ENCODE measurements around the gene TPPP.
"Not testable (repeated sequence)": the region's sequence is repeated elsewhere in the genome, so short reads cannot be mapped to it uniquely, and the experiment has no call there.

Gene TPPP

GRCh38 chr5:685262-686171, 7.6 kb downstream of the TPPP start:
- TF ChIP-seq EZH2phosphoT487 (IDR thresholded peaks at IDR 0.05; ENCODE audit: low read length) (no peak), EZH2 (optimal IDR thresholded peaks at IDR 0.05; ENCODE audit: low read depth, low read length) (no peak), CTCF (IDR thresholded peaks at IDR 0.05; ENCODE audit: low read length) (no peak)
- H3K9me3 ChIP-seq (replicated peaks; ENCODE audit: insufficient read depth, low read length) = no peaks in the 10 kb centered on the region

GRCh38 chr5:684751-685216, 8.4 kb downstream of the TPPP start:
- Histone ChIP-seq H3K36me3 (replicated peaks; ENCODE audit: insufficient read depth, low read length) (no peaks in the 10 kb centered on the region), H3K27ac (ENCODE audit: low read length) (no peak overlapping the region), H3K4me1 (ENCODE audit: low read length) (no peaks in the 10 kb centered on the region), H3K9ac (ENCODE audit: low read length) (no peak overlapping the region), H3K79me2 (ENCODE audit: low read length) (no peaks in the 10 kb centered on the region), H3K4me2 (ENCODE audit: low read depth, low read length) (no peak overlapping the region), H3K27me3 (replicated peaks; ENCODE audit: insufficient read depth, low read length) (no peaks in the 10 kb centered on the region), H3K9me3 (replicated peaks; ENCODE audit: insufficient read depth, low read length) (no peaks in the 10 kb centered on the region), H3K4me3 (ENCODE audit: low read length) (no peak overlapping the region), H2AFZ (ENCODE audit: low read length) (no peak overlapping the region), H4K20me1 (ENCODE audit: insufficient read depth, low read length) (no peaks in the 10 kb centered on the region), H3K9me2 (replicated peaks; ENCODE audit: insufficient read depth, low read length) (no peaks in the 10 kb centered on the region), H3F3A (ENCODE audit: insufficient read depth, low read length) (no peaks in the 10 kb centered on the region)
- no peak for DNase-seq
- TF ChIP-seq EZH2phosphoT487 (IDR thresholded peaks at IDR 0.05; ENCODE audit: low read length) (no peak), CTCF (IDR thresholded peaks at IDR 0.05; ENCODE audit: low read length) (no peak), EZH2 (optimal IDR thresholded peaks at IDR 0.05; ENCODE audit: low read depth, low read length) (no peak)

More at GRCh38 chr5:685262-686171, 7.6 kb downstream of the TPPP start:
- Histone ChIP-seq H3K27ac (ENCODE audit: low read length) (no peak overlapping the region), H3K36me3 (replicated peaks; ENCODE audit: insufficient read depth, low read length) (no peaks in the 10 kb centered on the region), H3K9ac (ENCODE audit: low read length) (no peak overlapping the region), H3F3A (ENCODE audit: insufficient read depth, low read length) (no peaks in the 10 kb centered on the region), H2AFZ (ENCODE audit: low read length) (no peak overlapping the region), H3K4me3 (ENCODE audit: low read length) (no peak overlapping the region), H4K20me1 (ENCODE audit: insufficient read depth, low read length) (no peaks in the 10 kb centered on the region), H3K79me2 (ENCODE audit: low read length) (no peaks in the 10 kb centered on the region), H3K27me3 (replicated peaks; ENCODE audit: insufficient read depth, low read length) (no peaks in the 10 kb centered on the region), H3K4me2 (ENCODE audit: low read depth, low read length) (no peak overlapping the region), H3K4me1 (ENCODE audit: low read length) (no peaks in the 10 kb centered on the region), H3K9me2 (replicated peaks; ENCODE audit: insufficient read depth, low read length) (no peaks in the 10 kb centered on the region)
- DNase-seq = no peak

- no peak overlapping the region for H3K4me2 ChIP-seq (ENCODE audit: low read depth, low read length)
- H3K36me3 ChIP-seq (replicated peaks; ENCODE audit: insufficient read depth, low read length) = no peaks in the 10 kb centered on the region
- no peak for DNase-seq
- no peak overlapping the region for H3K9ac ChIP-seq (ENCODE audit: low read length)
- H3F3A ChIP-seq (ENCODE audit: insufficient read depth, low read length) = no peaks in the 10 kb centered on the region
- no peak overlapping the region for H3K27ac ChIP-seq (ENCODE audit: low read length)
- H3K27me3 ChIP-seq (replicated peaks; ENCODE audit: insufficient read depth, low read length) = no peaks in the 10 kb centered on the region
- H3K79me2 ChIP-seq (ENCODE audit: low read length) = no peaks in the 10 kb centered on the region
- H3K4me1 ChIP-seq (ENCODE audit: low read length) = no peaks in the 10 kb centered on the region
- no peaks in the 10 kb centered on the region for H4K20me1 ChIP-seq (ENCODE audit: insufficient read depth, low read length)
- no peaks in the 10 kb centered on the region for H3K9me3 ChIP-seq (replicated peaks; ENCODE audit: insufficient read depth, low read length)
- no peak overlapping the region for H3K4me3 ChIP-seq (ENCODE audit: low read length)
- H3K9me2 ChIP-seq (replicated peaks; ENCODE audit: insufficient read depth, low read length) = no peaks in the 10 kb centered on the region
- no peak overlapping the region for H2AFZ ChIP-seq (ENCODE audit: low read length)
- TF ChIP-seq EZH2 (optimal IDR thresholded peaks at IDR 0.05; ENCODE audit: low read depth, low read length) (no peak), CTCF (IDR thresholded peaks at IDR 0.05; ENCODE audit: low read length) (no peak), EZH2phosphoT487 (IDR thresholded peaks at IDR 0.05; ENCODE audit: low read length) (no peak)
Measured at GRCh38 chr5:683551-684481, 9.3 kb downstream of the TPPP start.

GRCh38 chr5:682651-683358, 10.3 kb downstream of the TPPP start:
- not testable (repeated sequence) for H2AFZ ChIP-seq (ENCODE audit: low read length); H3K4me3 ChIP-seq (ENCODE audit: low read length); H3K79me2 ChIP-seq (ENCODE audit: low read length); H3F3A ChIP-seq (ENCODE audit: insufficient read depth, low read length); H4K20me1 ChIP-seq (ENCODE audit: insufficient read depth, low read length); H3K9me3 ChIP-seq (replicated peaks; ENCODE audit: insufficient read depth, low read length); H3K36me3 ChIP-seq (replicated peaks; ENCODE audit: insufficient read depth, low read length); H3K4me2 ChIP-seq (ENCODE audit: low read depth, low read length); H3K27ac ChIP-seq (ENCODE audit: low read length); H3K9ac ChIP-seq (ENCODE audit: low read length); H3K27me3 ChIP-seq (replicated peaks; ENCODE audit: insufficient read depth, low read length); DNase-seq; H3K9me2 ChIP-seq (replicated peaks; ENCODE audit: insufficient read depth, low read length); H3K4me1 ChIP-seq (ENCODE audit: low read length)
